Measurements from ENCODE around the gene TLNRD1.

GRCh38 chr15:80978685-80979329, 21.9 kb upstream of the TLNRD1 start:
- TF ChIP-seq CTCF (IDR thresholded peaks at IDR 0.05) (no peak), REST (IDR thresholded peaks at IDR 0.05; ENCODE audit: insufficient read depth in 1 of 2, low read depth in 2 of 2, low read length in 1 of 2) (no peak), POLR2AphosphoS5 (IDR thresholded peaks at IDR 0.05; ENCODE audit: low read depth, low read length) (no peak), SIN3A (IDR thresholded peaks at IDR 0.05; ENCODE audit: borderline replicate concordance, insufficient read depth, low read depth, low read length) (no peak), TCF7L2 (IDR thresholded peaks at IDR 0.05; ENCODE audit: low read depth, low read length) (no peak)
